ENCODE results near the gene CSNK2A3. TPM values are rescaled to one million over a fixed set of nuclear protein-coding genes. Genes with fewer than 3 reads are reported as not detected.

CSNK2A3 gene
- total and polyA plus RNA-seq, 9 of the 15 experiments (the other 6 are each of a cell fraction or from before 2014, with no cell fraction given): 0.33 to 6.1 (median 1.8) TPM

DNA sequence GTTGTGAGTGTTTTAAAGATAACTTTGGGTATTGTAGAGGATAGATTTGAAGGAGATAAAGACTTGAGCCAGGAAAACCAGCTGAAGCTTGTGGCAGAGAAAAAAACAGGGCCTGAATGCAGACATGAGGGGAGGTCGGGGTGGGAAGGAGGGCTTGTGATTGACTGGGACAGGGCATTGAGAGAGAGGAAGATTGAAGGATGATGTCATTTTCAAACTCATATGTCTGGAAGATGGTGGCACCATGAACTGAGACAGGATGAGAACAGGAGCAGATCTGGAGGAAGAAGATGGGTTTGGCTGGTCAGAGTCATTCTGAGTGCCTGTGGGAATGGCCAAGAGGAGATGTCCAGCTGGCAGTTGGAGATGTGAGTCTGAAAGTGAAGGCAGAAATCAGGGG lies 14.7 kb downstream of the CSNK2A3 start (continued):
- TF ChIP-seq, protein P1, sequence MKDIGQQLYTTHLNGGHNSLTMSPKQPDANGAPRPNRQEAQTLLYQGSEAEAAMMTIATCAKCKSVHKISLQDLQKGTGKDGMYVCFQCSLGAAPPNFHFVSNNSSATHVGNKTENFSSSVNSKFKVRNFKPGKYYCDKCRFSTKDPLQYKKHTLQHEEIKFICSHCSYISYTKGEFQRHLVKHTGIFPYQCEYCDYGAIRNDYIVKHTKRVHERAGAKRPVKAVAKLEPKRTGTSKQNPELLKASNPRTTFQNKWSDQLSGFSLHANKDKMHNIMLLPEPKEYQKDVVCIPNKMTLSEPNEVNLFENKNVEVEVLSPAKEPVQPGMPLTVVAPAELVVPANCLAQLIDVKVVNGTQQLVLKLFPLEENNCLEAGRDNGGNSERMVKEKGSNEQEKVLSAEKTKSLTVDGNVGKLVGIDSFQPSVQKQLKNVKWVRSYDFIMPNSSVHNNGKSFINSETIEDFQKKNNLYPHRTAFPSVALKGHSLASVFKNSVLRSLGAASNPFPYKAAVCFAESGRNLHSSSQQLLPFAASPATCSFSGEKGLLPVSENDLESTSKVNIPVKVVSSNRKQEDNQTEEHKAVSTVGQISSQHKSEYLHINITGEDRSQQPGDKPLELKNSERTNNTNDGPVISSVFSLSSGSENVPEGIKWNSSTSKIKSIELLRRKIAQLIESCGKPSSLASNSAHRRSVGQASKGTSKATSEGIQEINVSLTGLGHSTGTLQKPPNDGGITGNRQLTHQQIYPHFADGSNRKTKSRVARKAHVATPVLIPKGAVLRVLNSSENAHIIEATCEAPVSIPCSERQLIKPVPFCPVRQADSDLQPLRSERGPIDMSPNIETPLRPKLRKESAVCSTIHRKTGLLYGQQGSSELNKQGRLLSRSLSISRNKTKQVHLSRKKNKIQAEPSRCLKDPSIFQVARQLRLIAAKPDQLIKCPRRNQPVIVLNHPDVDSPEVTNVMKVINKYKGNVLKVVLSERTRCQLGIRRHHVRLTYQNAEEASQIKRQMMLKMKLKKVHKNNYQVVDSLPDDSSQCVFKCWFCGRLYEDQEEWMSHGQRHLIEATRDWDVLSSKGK (CRISPR knock-in tag; IDR thresholded peaks at IDR 0.05): no peak
- TF ChIP-seq NCOA6 (IDR thresholded peaks at IDR 0.05) (no peak), PURB (CRISPR knock-in tag; IDR thresholded peaks at IDR 0.05; ENCODE audit: low read depth) (no peak), FOXJ3 (CRISPR knock-in tag; IDR thresholded peaks at IDR 0.05) (no peak), ZNF324 (CRISPR knock-in tag; IDR thresholded peaks at IDR 0.05) (no peak), XRCC4 (IDR thresholded peaks at IDR 0.05; ENCODE audit: extremely low read depth, insufficient read depth, insufficient read length) (no peak), ZNF24 (IDR thresholded peaks at IDR 0.05) (no peak), NUFIP1 (IDR thresholded peaks at IDR 0.05; ENCODE audit: partially characterized antibody) (no peak), HDAC6 (IDR thresholded peaks at IDR 0.05; ENCODE audit: low read depth, low read length) (no peak), HDAC3 (IDR thresholded peaks at IDR 0.05; ENCODE audit: borderline replicate concordance, partially characterized antibody) (no peak), RBFOX2 (IDR thresholded peaks at IDR 0.05; ENCODE audit: low read depth, low read length) (no peak)
- TF ChIP-seq, protein P2, sequence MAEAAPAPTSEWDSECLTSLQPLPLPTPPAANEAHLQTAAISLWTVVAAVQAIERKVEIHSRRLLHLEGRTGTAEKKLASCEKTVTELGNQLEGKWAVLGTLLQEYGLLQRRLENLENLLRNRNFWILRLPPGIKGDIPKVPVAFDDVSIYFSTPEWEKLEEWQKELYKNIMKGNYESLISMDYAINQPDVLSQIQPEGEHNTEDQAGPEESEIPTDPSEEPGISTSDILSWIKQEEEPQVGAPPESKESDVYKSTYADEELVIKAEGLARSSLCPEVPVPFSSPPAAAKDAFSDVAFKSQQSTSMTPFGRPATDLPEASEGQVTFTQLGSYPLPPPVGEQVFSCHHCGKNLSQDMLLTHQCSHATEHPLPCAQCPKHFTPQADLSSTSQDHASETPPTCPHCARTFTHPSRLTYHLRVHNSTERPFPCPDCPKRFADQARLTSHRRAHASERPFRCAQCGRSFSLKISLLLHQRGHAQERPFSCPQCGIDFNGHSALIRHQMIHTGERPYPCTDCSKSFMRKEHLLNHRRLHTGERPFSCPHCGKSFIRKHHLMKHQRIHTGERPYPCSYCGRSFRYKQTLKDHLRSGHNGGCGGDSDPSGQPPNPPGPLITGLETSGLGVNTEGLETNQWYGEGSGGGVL (CRISPR knock-in tag; IDR thresholded peaks at IDR 0.05): no peak
- TF ChIP-seq, protein P3, sequence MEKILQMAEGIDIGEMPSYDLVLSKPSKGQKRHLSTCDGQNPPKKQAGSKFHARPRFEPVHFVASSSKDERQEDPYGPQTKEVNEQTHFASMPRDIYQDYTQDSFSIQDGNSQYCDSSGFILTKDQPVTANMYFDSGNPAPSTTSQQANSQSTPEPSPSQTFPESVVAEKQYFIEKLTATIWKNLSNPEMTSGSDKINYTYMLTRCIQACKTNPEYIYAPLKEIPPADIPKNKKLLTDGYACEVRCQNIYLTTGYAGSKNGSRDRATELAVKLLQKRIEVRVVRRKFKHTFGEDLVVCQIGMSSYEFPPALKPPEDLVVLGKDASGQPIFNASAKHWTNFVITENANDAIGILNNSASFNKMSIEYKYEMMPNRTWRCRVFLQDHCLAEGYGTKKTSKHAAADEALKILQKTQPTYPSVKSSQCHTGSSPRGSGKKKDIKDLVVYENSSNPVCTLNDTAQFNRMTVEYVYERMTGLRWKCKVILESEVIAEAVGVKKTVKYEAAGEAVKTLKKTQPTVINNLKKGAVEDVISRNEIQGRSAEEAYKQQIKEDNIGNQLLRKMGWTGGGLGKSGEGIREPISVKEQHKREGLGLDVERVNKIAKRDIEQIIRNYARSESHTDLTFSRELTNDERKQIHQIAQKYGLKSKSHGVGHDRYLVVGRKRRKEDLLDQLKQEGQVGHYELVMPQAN (IDR thresholded peaks at IDR 0.05; ENCODE audit: borderline replicate concordance): no peak
- TF ChIP-seq, protein P4, sequence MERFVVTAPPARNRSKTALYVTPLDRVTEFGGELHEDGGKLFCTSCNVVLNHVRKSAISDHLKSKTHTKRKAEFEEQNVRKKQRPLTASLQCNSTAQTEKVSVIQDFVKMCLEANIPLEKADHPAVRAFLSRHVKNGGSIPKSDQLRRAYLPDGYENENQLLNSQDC (CRISPR knock-in tag; IDR thresholded peaks at IDR 0.05): no peak

Data from K562 (cell line).